ENCODE data around the gene CTIF.
A peak's percentile ranks its signal among the peaks of the same experiment; 100 is the strongest.

CTIF gene

GRCh38 chr18:48675912-48676311 lies 137.1 kb downstream of the CTIF start:
- DNase-seq (ENCODE audit: low read depth in 2 of 2, low spot score in 1 of 2) = no peak

GRCh38 chr18:48676346-48676745 lies 137.5 kb downstream of the CTIF start:
- no peak for DNase-seq (ENCODE audit: low read depth in 2 of 2, low spot score in 1 of 2)

- DNase-seq (ENCODE audit: low read depth in 2 of 2, low spot score in 1 of 2) = peak; percentile 14 to 38
Measured at GRCh38 chr18:48676756-48677368, 138.0 kb downstream of the CTIF start.

GRCh38 chr18:48678237-48679115 lies 139.6 kb downstream of the CTIF start:
- DNase-seq (ENCODE audit: low read depth in 2 of 2, low spot score in 1 of 2) = no peak

- no peak for DNase-seq (ENCODE audit: low read depth in 2 of 2, low spot score in 1 of 2)
Measured at GRCh38 chr18:48679236-48679635, 140.4 kb downstream of the CTIF start.

DNA sequence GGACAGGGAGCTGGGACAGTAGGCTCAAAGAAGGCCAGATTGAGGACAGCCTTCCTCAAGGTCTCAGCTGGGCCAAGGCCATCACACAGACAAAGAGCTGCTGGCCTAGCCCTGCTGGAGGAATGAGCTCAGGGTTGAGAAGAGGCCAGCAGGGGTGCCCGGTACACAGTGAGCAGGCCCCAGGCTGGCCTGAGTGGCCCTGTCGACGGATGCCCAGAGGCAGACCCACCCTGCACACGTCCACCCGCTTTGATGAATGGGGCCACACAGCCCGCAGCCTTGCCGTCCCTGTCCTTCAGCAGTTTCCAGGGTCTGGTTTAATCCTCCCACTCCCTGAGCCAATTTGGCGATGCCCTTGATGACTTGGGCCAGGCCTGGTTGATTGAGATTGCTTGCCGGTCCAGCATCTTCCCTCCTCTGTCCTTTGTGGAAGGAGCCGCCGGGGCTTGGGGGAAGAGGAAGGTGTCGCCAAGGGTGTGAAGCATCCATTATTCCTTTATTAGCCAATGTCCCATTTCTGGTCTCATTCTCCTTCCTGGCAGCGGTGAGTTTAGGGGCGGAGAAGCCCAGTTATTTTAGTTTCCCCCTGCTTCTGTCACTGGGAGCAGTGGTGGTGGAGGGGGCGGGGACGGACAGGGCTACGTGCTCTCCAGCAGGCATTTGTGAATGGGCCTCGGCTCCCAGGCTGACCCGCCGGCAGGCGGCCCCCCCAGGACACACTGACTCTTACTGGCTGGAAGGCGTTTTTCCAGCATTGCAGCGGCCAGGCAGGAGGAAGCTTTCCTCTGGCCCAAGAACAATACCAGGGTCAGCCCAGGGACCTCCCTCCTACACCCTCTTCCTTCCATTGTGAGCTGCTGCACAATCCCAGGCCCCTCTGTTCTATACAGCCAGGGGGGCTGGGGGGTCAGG lies 141.8 kb downstream of the CTIF start:
- DNase-seq (ENCODE audit: low read depth in 2 of 2, low spot score in 1 of 2) = no peak

DNA sequence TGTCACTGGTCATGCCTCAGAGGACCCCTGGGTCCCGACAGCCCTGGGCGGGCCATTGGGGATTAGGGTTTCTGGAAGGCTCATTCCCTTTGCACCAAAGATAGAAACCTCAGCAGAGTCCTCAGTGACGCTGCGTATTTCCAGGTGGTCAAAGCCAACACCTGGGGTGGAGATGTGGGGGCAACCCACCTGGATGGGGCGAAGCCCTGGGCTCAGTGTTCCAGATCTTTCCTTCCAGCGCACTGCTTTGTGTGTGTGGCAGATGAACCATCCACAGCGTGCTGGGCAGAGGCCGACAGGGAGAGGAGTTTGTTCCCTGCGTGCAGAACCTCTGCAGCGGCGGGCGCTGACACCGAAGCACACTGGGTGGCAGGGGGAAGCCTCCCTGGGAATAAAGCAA lies 143.9 kb downstream of the CTIF start:
- DNase-seq (ENCODE audit: low read depth in 2 of 2, low spot score in 1 of 2) = no peak

DNA sequence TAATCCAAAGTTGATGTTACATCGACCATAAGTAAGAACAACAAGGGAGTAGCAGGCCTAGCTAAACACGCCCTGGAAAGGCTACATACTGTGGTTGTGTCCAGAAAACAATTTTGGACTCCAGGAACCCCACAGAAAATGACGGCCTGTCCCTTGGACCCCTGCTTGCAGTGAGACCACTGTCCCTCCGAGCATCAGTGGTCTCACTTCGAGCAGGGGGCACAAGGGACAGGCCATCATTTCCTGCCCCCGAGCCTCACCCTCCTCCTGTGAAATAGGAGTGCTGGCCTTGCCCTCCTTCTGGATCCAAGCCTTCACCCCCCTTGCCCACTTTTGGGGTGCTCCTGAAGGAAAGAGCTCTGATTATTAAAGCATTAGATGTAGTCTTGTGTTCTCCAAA lies 144.4 kb downstream of the CTIF start:
- no peak for DNase-seq (ENCODE audit: low read depth in 2 of 2, low spot score in 1 of 2)

- DNase-seq (ENCODE audit: low read depth in 2 of 2, low spot score in 1 of 2) = no peak
Measured at GRCh38 chr18:48683661-48684060, 144.8 kb downstream of the CTIF start.

GRCh38 chr18:48687346-48688042 lies 148.7 kb downstream of the CTIF start:
- no peak for DNase-seq (ENCODE audit: low read depth in 2 of 2, low spot score in 1 of 2)

GRCh38 chr18:48688961-48689360 lies 150.1 kb downstream of the CTIF start:
- no peak for DNase-seq (ENCODE audit: low read depth in 2 of 2, low spot score in 1 of 2)

GRCh38 chr18:48689548-48689947 lies 150.7 kb downstream of the CTIF start:
- no peak for DNase-seq (ENCODE audit: low read depth in 2 of 2, low spot score in 1 of 2)

DNA sequence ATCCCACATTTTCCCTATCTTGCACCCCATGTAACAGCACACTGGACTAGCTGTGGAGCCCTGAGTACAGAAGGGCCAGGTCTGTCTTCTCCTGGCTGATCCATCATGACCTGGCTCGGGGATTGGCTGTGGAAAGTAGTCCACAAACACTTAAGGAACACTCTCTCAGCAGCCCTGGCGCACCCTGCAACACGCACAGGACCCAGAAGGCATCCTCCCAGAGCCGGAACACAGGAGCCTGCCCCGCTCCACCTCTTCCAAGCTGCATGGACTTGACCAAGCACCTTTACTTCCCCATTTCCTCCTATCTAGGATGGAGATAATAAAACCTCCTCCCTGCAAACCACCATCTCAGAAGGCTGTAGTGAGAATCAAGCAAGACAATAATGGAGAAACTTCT lies 151.7 kb downstream of the CTIF start:
- DNase-seq (ENCODE audit: low read depth in 2 of 2, low spot score in 1 of 2) = no peak

DNA sequence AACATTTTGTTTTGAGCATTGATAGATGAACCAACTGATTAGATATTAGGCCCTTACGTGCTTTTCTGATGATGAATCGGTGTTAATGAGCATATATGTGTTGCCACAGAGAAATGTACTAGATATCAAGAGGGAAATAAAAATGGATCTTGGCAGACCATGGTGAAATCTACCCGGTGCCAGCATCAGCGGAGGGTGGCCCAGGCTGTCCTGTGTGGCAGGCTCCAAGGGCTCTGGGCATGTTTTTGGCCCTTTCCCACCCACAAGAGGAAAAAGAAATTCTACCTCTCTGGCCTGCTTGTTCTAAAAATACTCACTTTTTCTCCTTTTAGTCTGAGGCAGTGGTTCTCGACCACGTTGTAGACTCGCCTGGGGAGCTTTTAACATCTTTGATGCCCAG lies 154.2 kb downstream of the CTIF start:
- DNase-seq (ENCODE audit: low read depth in 2 of 2, low spot score in 1 of 2) = no peak

DNA sequence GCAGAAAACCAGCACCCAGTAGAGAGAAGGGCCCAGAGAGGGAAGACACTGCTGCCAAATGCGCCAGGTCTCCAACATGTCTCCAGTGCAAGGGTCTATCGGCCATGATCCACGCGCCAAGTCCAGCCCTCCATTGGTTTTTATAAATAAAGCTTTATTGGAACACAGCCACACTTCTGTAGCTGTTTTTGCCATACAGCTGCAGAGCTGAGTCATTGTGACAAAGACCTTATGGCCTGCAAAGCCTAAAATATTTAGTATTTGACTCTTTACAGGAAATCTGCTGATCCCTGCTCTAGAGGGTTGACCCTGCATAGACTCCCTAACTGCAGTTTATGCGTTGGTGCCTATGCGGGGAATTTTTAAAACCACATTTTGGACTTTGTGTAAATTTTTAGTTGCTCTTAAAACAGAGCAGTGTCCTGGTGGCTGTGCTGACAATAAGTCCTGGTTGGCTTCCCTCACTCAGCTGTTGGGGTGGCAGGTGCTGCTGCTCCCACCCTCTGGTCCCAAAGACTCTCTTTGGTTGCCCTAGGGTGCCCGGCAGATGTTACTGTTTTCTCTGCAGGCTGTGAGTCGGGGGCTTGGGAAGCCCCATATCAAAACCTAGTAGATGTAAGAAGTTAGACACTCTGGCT lies 154.9 kb downstream of the CTIF start:
- no peak for DNase-seq (ENCODE audit: low read depth in 2 of 2, low spot score in 1 of 2)

DNA sequence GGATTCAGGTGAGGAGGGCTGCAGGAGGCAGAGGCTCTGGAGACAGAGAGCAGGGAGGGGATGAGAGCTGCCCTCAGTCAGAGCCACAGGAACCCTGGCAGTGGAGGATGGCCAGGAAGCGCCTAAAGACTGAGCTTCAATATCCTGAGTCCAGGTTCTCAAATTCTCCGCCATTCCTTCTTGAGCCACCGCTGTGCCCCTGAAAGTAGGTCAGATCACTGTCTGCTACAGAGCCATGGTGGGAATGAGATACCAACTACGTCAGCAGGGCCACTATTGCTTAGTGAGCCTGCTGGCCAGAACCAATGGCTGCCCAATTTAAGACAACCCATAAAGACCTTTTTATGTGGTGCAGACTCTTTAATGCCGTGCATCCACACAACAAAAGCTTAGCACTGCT lies 155.5 kb downstream of the CTIF start:
- no peak for DNase-seq (ENCODE audit: low read depth in 2 of 2, low spot score in 1 of 2)

GRCh38 chr18:48695671-48696070 lies 156.8 kb downstream of the CTIF start:
- no peak for DNase-seq (ENCODE audit: low read depth in 2 of 2, low spot score in 1 of 2)

- DNase-seq (ENCODE audit: low read depth in 2 of 2, low spot score in 1 of 2) = no peak
Measured at GRCh38 chr18:48696218-48696617, 157.4 kb downstream of the CTIF start.

GRCh38 chr18:48697441-48697840 lies 158.6 kb downstream of the CTIF start:
- DNase-seq (ENCODE audit: low read depth in 2 of 2, low spot score in 1 of 2) = no peak

DNA sequence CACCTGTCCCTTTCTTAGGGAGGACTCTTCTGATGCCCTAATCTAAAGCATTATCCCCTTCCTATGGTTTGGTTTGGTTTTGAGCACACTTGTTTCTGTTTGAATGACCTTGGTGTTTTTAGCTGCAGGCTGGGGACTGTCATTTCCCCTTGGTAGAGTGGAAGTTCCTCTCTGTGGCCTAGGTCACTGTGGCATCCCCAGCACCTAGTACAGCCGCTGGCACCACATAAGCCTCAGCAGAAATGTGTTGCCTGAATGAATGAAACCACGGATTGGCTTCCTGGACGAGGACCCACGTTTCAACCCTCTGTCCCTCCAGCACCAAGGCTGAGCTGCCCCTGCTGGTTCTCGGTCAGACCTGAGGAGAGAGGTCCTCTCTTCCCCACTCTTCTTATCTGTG lies 159.9 kb downstream of the CTIF start:
- DNase-seq (ENCODE audit: low read depth in 2 of 2, low spot score in 1 of 2) = no peak

DNA sequence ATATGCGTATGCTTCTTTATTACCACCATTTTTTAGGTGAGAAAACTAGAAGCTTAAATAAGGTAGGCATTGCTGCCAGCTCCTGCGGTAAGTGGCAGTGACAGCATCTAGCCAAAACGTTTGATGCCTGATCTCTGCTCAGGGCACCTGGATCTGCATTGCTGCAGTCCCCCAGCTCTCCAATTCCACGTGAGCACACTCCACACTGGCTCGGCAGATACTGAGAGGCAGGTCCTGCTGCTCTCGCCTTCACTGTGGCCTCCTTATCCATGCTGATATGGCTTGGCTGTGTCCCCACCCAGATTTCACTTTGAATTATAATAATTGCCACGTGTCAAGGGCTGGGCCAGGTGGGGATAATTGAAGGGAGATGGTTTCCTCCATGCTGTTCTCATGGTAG lies 160.9 kb downstream of the CTIF start:
- no peak for DNase-seq (ENCODE audit: low read depth in 2 of 2, low spot score in 1 of 2)

Data from stimulated activated CD8-positive, alpha-beta memory T cell treated with anti-CD3 and anti-CD28 coated beads, Interleukin-4, amount 100 ng/mL, for 1 hour (primary cell).